CD8-positive, alpha-beta memory T cell (primary cell): ENCODE measurements around the gene ZNF516. TPM values are rescaled to one million over a fixed set of nuclear protein-coding genes. Genes with fewer than 3 reads are reported as not detected.

Experiments
- CTCF ChIA-PET: fragments of 350-600 bp; sonication (Branson Sonifier 250); formaldehyde crosslinking; loops from one replicate; lab custom pipeline; 2021; ENCODE audit warnings: antibody characterized with exemption; lab: Charles Lee
- POLR2A ChIA-PET: fragments of 350-600 bp; sonication (Branson Sonifier 250); formaldehyde crosslinking; loops from one replicate; lab custom pipeline; 2021; ENCODE audit warnings: antibody characterized with exemption; lab: Charles Lee
- DNase-seq, 5 donors: peaks; one replicate each; pipeline versions ENCODE4 v3.0.0 to v3.0.0-alpha.2; 2020 to 2022; ENCODE audit warnings: mixed read lengths in 1 of 5
- H3K27ac ChIP-seq: one replicate; pipeline ENCODE4 v1.7.0; 2013; ENCODE audit warnings: low read depth, mild to moderate bottlenecking, low read length, moderate library complexity
- H3K27me3 ChIP-seq: 2 replicates; pipeline ENCODE4 v1.7.0; 2013; ENCODE audit warnings: low read length, mild to moderate bottlenecking; ENCODE audit not compliant: insufficient read depth, poor library complexity, severe bottlenecking
- H3K36me3 ChIP-seq: 2 replicates; pipeline ENCODE4 v1.7.0; 2013; ENCODE audit warnings: mild to moderate bottlenecking, low read length, moderate library complexity; ENCODE audit not compliant: insufficient read depth
- H3K4me1 ChIP-seq: 2 replicates; pipeline ENCODE4 v1.7.0; 2013; ENCODE audit warnings: mild to moderate bottlenecking, low read length, moderate library complexity; ENCODE audit not compliant: insufficient read depth
- H3K4me3 ChIP-seq: 2 replicates; pipeline ENCODE4 v1.7.0; 2013; ENCODE audit warnings: mild to moderate bottlenecking, low read length
- H3K9me3 ChIP-seq: 2 replicates; pipeline ENCODE4 v1.7.0; 2013; ENCODE audit warnings: mild to moderate bottlenecking, low read length
- H3K27ac Mint-ChIP-seq, 8 donors: one replicate each; pipeline ENCODE4 v1.8.0; 2020 to 2021; ENCODE audit warnings: mixed read lengths in 8 of 8, mild to moderate bottlenecking in 6 of 8, inconsistent platforms in 3 of 8, moderate library complexity in 3 of 8
- H3K27me3 Mint-ChIP-seq, 2 donors: one replicate each; pipeline ENCODE4 v1.8.0; 2020 to 2021; ENCODE audit warnings: mixed read lengths in 2 of 2, mild to moderate bottlenecking in 1 of 2, moderate library complexity in 1 of 2
- H3K36me3 Mint-ChIP-seq, 3 donors: one replicate each; pipeline ENCODE4 v1.8.0; 2020 to 2021; ENCODE audit warnings: mixed read lengths in 3 of 3, inconsistent platforms in 1 of 3, mild to moderate bottlenecking in 1 of 3
- H3K4me1 Mint-ChIP-seq, 3 donors: one replicate each; pipeline ENCODE4 v1.8.0; 2020 to 2021; ENCODE audit warnings: mixed read lengths in 3 of 3, inconsistent platforms in 1 of 3, mild to moderate bottlenecking in 1 of 3
- H3K4me3 Mint-ChIP-seq, 7 donors: one replicate each; pipeline ENCODE4 v1.8.0; 2020 to 2021; ENCODE audit warnings: mixed read lengths in 7 of 7, mild to moderate bottlenecking in 6 of 7, moderate library complexity in 4 of 7, inconsistent platforms in 2 of 7
- H3K9me3 Mint-ChIP-seq, 5 donors: one replicate each; pipeline ENCODE4 v1.8.0; 2020 to 2022; ENCODE audit warnings: mixed read lengths in 5 of 5, mild to moderate bottlenecking in 3 of 5, moderate library complexity in 2 of 5, inconsistent platforms in 1 of 5
- polyA plus RNA-seq: library from polyadenylated mRNA; unstranded; fragments of 300-500 nt; fragmentation: Illumina TruSeq; gene quantifications from one replicate; pipeline ENCODE4 v1.2.3, GENCODE V29; 2021
- total RNA-seq, 2 experiments: library from RNA; stranded (reverse); gene quantifications; one replicate each; pipeline ENCODE4 v1.2.3, GENCODE V29; 2021

The ZNF516 gene
- total and polyA plus RNA-seq, 3 experiments from 2014 or later = 1.3 to 1.9 (median 1.6) TPM

- Histone ChIP-seq H3K36me3 (no peaks in the 10 kb centered on the region), H3K9me3 (no peaks in the 10 kb centered on the region), H3K27me3 (no peaks in the 10 kb centered on the region), H3K27ac (no peak overlapping the region), H3K4me1 (no peaks in the 10 kb centered on the region), H3K4me3 (no peak overlapping the region)
- CTCF ChIA-PET = no interaction called here
- no peak for DNase-seq
- POLR2A ChIA-PET = no interaction called here
- H3K27me3 Mint-ChIP-seq = peaks cover 1 to 17% of the 10 kb centered on the region in 2 donors
- H3K4me1 Mint-ChIP-seq = no peaks in the 10 kb centered on the region
- no peak overlapping the region for H3K27ac Mint-ChIP-seq
- H3K9me3 Mint-ChIP-seq = no peaks in the 10 kb centered on the region
- no peak overlapping the region for H3K4me3 Mint-ChIP-seq
- H3K36me3 Mint-ChIP-seq = no peaks in the 10 kb centered on the region
Observed at GRCh38 chr18:76505614-76506013, 10.6 kb upstream of the ZNF516 start.

DNA sequence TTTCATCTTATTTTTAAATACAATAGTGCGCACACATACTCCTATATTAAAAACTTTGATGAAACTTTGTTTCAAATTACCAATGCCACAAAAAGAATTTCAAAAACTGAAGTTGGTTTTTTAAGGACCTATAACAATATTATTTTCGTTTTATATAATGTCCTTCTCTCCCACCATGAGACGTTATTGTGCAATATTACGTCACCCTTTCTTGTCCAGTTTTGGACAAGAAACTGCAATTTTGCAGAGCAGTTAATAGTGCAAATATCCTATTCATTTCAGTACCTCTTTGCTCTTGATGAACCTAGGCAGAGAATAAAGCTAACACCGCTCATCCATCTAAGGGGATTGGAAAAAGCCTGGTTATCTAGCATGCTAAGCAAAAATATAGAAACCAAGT lies 9.7 kb upstream of the ZNF516 start:
- H3K4me3 Mint-ChIP-seq = no peak overlapping the region
- H3K36me3 ChIP-seq = no peaks in the 10 kb centered on the region
- H3K36me3 Mint-ChIP-seq = no peaks in the 10 kb centered on the region
- H3K27ac Mint-ChIP-seq = no peak overlapping the region
- ChIA-PET CTCF (no interaction called here), POLR2A (no interaction called here)
- H3K9me3 ChIP-seq = no peaks in the 10 kb centered on the region
- H3K27me3 Mint-ChIP-seq = peaks cover 1 to 21% of the 10 kb centered on the region in 2 donors
- no peaks in the 10 kb centered on the region for H3K27me3 ChIP-seq
- no peaks in the 10 kb centered on the region for H3K4me1 Mint-ChIP-seq
- no peaks in the 10 kb centered on the region for H3K4me1 ChIP-seq
- H3K4me3 ChIP-seq = no peak overlapping the region
- no peak for DNase-seq
- no peak overlapping the region for H3K27ac ChIP-seq
- no peaks in the 10 kb centered on the region for H3K9me3 Mint-ChIP-seq

GRCh38 chr18:76503649-76504386 lies 8.8 kb upstream of the ZNF516 start:
- no peak overlapping the region for H3K27ac ChIP-seq
- no peak for DNase-seq
- no peaks in the 10 kb centered on the region for H3K27me3 ChIP-seq
- no peaks in the 10 kb centered on the region for H3K4me1 ChIP-seq
- POLR2A ChIA-PET = no interaction called here
- peaks cover 1 to 30% of the 10 kb centered on the region in 2 donors for H3K27me3 Mint-ChIP-seq
- no peak overlapping the region for H3K4me3 ChIP-seq
- H3K27ac Mint-ChIP-seq = no peak overlapping the region
- no peak overlapping the region for H3K4me3 Mint-ChIP-seq
- no peaks in the 10 kb centered on the region for H3K9me3 ChIP-seq
- H3K9me3 Mint-ChIP-seq = no peaks in the 10 kb centered on the region
- no peaks in the 10 kb centered on the region for H3K4me1 Mint-ChIP-seq
- CTCF ChIA-PET = no interaction called here
- H3K36me3 Mint-ChIP-seq = no peaks in the 10 kb centered on the region
- H3K36me3 ChIP-seq = no peaks in the 10 kb centered on the region

- CTCF ChIA-PET = no interaction called here
- Histone ChIP-seq H3K4me1 (no peaks in the 10 kb centered on the region), H3K27ac (no peak overlapping the region), H3K36me3 (no peaks in the 10 kb centered on the region), H3K4me3 (no peak overlapping the region), H3K27me3 (no peaks in the 10 kb centered on the region), H3K9me3 (no peaks in the 10 kb centered on the region)
- no peak for DNase-seq
- POLR2A ChIA-PET = no interaction called here
- Mint-ChIP-seq H3K4me1 (no peaks in the 10 kb centered on the region), H3K27ac (no peak overlapping the region), H3K27me3 (peaks cover 1 to 36% of the 10 kb centered on the region in 2 donors), H3K9me3 (peaks cover 0 to 2% (median 0%) of the 10 kb centered on the region in 5 donors), H3K36me3 (no peaks in the 10 kb centered on the region), H3K4me3 (no peak overlapping the region)
Observed at GRCh38 chr18:76502551-76502950, 7.5 kb upstream of the ZNF516 start.

GRCh38 chr18:76499637-76500340 lies 4.7 kb upstream of the ZNF516 start:
- H3K4me1 ChIP-seq = no peaks in the 10 kb centered on the region
- H3K9me3 Mint-ChIP-seq = peaks cover 0 to 3% (median 0%) of the 10 kb centered on the region in 5 donors
- CTCF ChIA-PET = no interaction called here
- H3K4me1 Mint-ChIP-seq = peaks cover 4 to 7% (median 4%) of the 10 kb centered on the region in 3 donors
- no peak overlapping the region for H3K4me3 Mint-ChIP-seq
- no peaks in the 10 kb centered on the region for H3K36me3 ChIP-seq
- H3K27me3 Mint-ChIP-seq = peaks cover 8 to 57% of the 10 kb centered on the region in 2 donors
- no peaks in the 10 kb centered on the region for H3K9me3 ChIP-seq
- H3K27me3 ChIP-seq = peaks cover 3% of the 10 kb centered on the region
- H3K4me3 ChIP-seq = no peak overlapping the region
- POLR2A ChIA-PET = no interaction called here
- H3K36me3 Mint-ChIP-seq = no peaks in the 10 kb centered on the region
- no peak overlapping the region for H3K27ac Mint-ChIP-seq
- no peak for DNase-seq
- H3K27ac ChIP-seq = no peak overlapping the region

- H3K4me1 Mint-ChIP-seq = peaks cover 6 to 14% (median 8%) of the 10 kb centered on the region in 3 donors
- CTCF ChIA-PET = no interaction called here
- no peaks in the 10 kb centered on the region for H3K36me3 ChIP-seq
- no peak overlapping the region for H3K27ac ChIP-seq
- POLR2A ChIA-PET = no interaction called here
- peaks cover 3% of the 10 kb centered on the region for H3K27me3 ChIP-seq
- H3K27me3 Mint-ChIP-seq = peaks cover 13 to 64% of the 10 kb centered on the region in 2 donors
- H3K27ac Mint-ChIP-seq = no peak overlapping the region
- no peaks in the 10 kb centered on the region for H3K36me3 Mint-ChIP-seq
- H3K9me3 ChIP-seq = no peaks in the 10 kb centered on the region
- no peak for DNase-seq
- H3K4me1 ChIP-seq = no peaks in the 10 kb centered on the region
- no peak overlapping the region for H3K4me3 Mint-ChIP-seq
- H3K9me3 Mint-ChIP-seq = peaks cover 0 to 3% (median 0%) of the 10 kb centered on the region in 5 donors
- H3K4me3 ChIP-seq = no peak overlapping the region
Observed at GRCh38 chr18:76499021-76499420, 4.0 kb upstream of the ZNF516 start.

DNA sequence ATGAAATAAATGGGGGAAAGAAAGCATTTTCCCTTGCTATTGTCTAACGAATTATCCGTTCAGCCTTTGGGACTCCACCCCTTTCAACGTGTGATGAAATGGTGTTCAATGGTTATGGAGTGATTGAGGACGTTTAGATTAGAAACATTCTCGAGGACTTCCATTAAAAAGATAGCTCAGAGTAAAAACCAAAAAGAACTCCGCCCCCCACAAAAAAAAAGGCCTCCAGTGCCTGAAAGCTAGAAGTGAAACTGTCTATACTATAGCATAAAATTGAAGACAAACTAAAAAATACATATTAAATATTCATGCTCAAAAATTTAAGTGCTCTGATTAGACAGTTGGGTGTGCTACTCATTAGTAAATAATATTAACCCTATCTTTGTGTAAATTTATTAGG lies 3.0 kb upstream of the ZNF516 start:
- Histone ChIP-seq H3K27ac (no peak overlapping the region), H3K4me1 (peaks cover 7% of the 10 kb centered on the region), H3K9me3 (no peaks in the 10 kb centered on the region), H3K36me3 (no peaks in the 10 kb centered on the region), H3K4me3 (no peak overlapping the region), H3K27me3 (peaks cover 3% of the 10 kb centered on the region)
- POLR2A ChIA-PET = no interaction called here
- no peak for DNase-seq
- Mint-ChIP-seq H3K27me3 (peaks cover 22 to 69% of the 10 kb centered on the region in 2 donors), H3K4me3 (no peak overlapping the region), H3K4me1 (peaks cover 16 to 23% (median 17%) of the 10 kb centered on the region in 3 donors), H3K9me3 (peaks cover 0 to 3% (median 0%) of the 10 kb centered on the region in 5 donors), H3K27ac (no peak overlapping the region), H3K36me3 (no peaks in the 10 kb centered on the region)
- CTCF ChIA-PET = no interaction called here

- Mint-ChIP-seq H3K9me3 (peaks cover 0 to 3% (median 0%) of the 10 kb centered on the region in 5 donors), H3K4me3 (peak overlapping the region in 1 of 7 donors; percentile 87), H3K27me3 (peaks cover 31 to 76% of the 10 kb centered on the region in 2 donors), H3K4me1 (peaks cover 22 to 34% (median 24%) of the 10 kb centered on the region in 3 donors), H3K36me3 (no peaks in the 10 kb centered on the region), H3K27ac (peak overlapping the region in 1 of 8 donors; percentile 24)
- H3K4me1 ChIP-seq = peaks cover 7% of the 10 kb centered on the region
- H3K4me3 ChIP-seq = no peak overlapping the region
- CTCF ChIA-PET = no interaction called here
- DNase-seq = no peak
- H3K27ac ChIP-seq = no peak overlapping the region
- peaks cover 3% of the 10 kb centered on the region for H3K27me3 ChIP-seq
- no peaks in the 10 kb centered on the region for H3K36me3 ChIP-seq
- POLR2A ChIA-PET = no interaction called here
- H3K9me3 ChIP-seq = no peaks in the 10 kb centered on the region
Observed at GRCh38 chr18:76497021-76497420, 2.0 kb upstream of the ZNF516 start.
